GM12878 (cell line): ENCODE results near the gene PHC1. TPM values are rescaled to one million over a fixed set of nuclear protein-coding genes. Genes with fewer than 3 reads are reported as not detected.

ENCODE experiments used
- ATF7 ChIP-seq: fragments of 450-650 bp; IDR thresholded peaks from 2 replicates; pipeline ENCODE4 v1.6.1; 2016; ENCODE audit warnings: low read depth, mild to moderate bottlenecking
- RAD51 ChIP-seq: fragments of 450-650 bp; IDR thresholded peaks from 2 replicates; pipeline ENCODE4 v1.6.1; 2016; ENCODE audit warnings: moderate library complexity, mild to moderate bottlenecking, inconsistent platforms
- RB1 ChIP-seq: fragments of 450-650 bp; formaldehyde crosslinking; IDR thresholded peaks from 2 replicates; pipeline ENCODE4 v1.6.1; 2017; ENCODE audit warnings: mild to moderate bottlenecking, borderline replicate concordance
- SMAD5 ChIP-seq: IDR thresholded peaks from 2 replicates; pipeline ENCODE4 v1.6.1; 2016; ENCODE audit warnings: antibody characterized with exemption, low read depth
- YBX1 ChIP-seq: fragments of 450-650 bp; IDR thresholded peaks from 2 replicates; pipeline ENCODE4 v1.6.1; 2016; ENCODE audit warnings: antibody characterized with exemption
- polyA plus RNA-seq, 11 experiments: library from polyadenylated mRNA; depleted of rRNA in 4 of 11; unstranded in 6 of 11; stranded (reverse) in 5 of 11; fragments of >200 nt; fragmentation: Nextera tagmentation in 4 of 11; fragmentation: Illumina TruSeq in 1 of 11; extraction: Ambion mirVana in 4 of 11; extraction: Trizol in 1 of 11; gene quantifications; 1 replicate in 1 of 11; 2 replicates in 10 of 11; pipeline versions ENCODE4 v1.2.1 to v1.2.3, GENCODE V29; 2011 to 2016; ENCODE audit warnings: inconsistent platforms in 2 of 11, missing spikeins in 2 of 11, low read depth in 1 of 11
- total RNA-seq, 4 experiments: library from RNA; depleted of rRNA in 3 of 4; stranded (reverse); fragments of >200 nt in 3 of 4; fragmentation: Illumina TruSeq in 1 of 4; extraction: Trizol in 1 of 4; gene quantifications; 2 replicates each; pipeline versions ENCODE4 v1.2.1 to v1.2.3, GENCODE V29; 2013 to 2021
- TF ChIP-seq, protein P1 (sequence below): fragments of 450-650 bp; IDR thresholded peaks from 2 replicates; pipeline ENCODE4 v1.6.1; 2016; ENCODE audit warnings: mild to moderate bottlenecking, moderate library complexity, borderline replicate concordance
- TF ChIP-seq, protein P2 (sequence below): fragments of 450-650 bp; IDR thresholded peaks from 2 replicates; pipeline ENCODE4 v1.6.1; 2017; ENCODE audit warnings: borderline replicate concordance

Gene PHC1
- total and polyA plus RNA-seq, 10 of the 15 experiments (the other 5 are each of a cell fraction or from before 2014, with no cell fraction given) = 0.50 to 16.3 (median 2.1) TPM

DNA sequence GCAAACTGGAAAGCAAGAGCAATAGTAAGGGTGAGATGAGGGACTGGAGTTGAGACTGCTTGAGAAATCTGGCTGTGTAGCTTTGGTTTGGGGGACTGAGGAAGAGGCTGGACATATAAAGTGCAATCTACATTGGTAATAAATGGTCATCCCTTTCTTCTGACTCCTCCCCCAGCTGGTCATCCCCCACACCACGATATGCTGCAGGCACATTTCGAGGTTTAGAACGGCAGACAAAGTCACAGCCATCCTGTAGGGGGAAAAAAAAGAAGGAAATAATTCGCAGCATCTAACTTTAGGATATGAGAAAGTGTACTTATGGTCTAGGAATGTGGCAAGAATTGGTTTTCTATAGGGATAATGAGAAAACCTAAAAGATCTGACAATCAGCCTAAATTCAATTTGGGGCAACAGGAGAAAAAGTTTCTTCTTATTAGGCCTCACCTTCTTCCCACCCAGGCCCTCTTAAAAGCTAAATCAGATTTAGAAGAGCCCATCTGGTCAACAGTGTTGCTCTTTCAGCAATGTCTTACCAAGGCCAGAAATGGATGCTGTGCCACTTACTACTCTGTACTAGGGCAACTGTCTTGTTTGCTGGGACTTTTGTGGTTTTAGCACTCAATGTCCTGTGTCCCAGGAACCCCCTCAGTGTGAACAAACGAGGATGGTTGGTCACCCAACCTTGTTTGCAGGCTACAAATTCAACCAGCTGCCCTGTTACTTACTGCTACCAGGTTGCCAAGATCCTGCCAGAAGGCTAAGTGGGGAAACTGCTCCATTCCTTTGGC, 27.6 kb downstream of the PHC1 start (continued):
- TF ChIP-seq, protein P1, sequence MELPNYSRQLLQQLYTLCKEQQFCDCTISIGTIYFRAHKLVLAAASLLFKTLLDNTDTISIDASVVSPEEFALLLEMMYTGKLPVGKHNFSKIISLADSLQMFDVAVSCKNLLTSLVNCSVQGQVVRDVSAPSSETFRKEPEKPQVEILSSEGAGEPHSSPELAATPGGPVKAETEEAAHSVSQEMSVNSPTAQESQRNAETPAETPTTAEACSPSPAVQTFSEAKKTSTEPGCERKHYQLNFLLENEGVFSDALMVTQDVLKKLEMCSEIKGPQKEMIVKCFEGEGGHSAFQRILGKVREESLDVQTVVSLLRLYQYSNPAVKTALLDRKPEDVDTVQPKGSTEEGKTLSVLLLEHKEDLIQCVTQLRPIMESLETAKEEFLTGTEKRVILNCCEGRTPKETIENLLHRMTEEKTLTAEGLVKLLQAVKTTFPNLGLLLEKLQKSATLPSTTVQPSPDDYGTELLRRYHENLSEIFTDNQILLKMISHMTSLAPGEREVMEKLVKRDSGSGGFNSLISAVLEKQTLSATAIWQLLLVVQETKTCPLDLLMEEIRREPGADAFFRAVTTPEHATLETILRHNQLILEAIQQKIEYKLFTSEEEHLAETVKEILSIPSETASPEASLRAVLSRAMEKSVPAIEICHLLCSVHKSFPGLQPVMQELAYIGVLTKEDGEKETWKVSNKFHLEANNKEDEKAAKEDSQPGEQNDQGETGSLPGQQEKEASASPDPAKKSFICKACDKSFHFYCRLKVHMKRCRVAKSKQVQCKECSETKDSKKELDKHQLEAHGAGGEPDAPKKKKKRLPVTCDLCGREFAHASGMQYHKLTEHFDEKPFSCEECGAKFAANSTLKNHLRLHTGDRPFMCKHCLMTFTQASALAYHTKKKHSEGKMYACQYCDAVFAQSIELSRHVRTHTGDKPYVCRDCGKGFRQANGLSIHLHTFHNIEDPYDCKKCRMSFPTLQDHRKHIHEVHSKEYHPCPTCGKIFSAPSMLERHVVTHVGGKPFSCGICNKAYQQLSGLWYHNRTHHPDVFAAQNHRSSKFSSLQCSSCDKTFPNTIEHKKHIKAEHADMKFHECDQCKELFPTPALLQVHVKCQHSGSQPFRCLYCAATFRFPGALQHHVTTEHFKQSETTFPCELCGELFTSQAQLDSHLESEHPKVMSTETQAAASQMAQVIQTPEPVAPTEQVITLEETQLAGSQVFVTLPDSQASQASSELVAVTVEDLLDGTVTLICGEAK = no peak
- no peak for TF ChIP-seq RB1
- no peak for TF ChIP-seq SMAD5
- TF ChIP-seq YBX1 = no peak
- no peak for TF ChIP-seq RAD51
- TF ChIP-seq ATF7 = no peak
- TF ChIP-seq, protein P2, sequence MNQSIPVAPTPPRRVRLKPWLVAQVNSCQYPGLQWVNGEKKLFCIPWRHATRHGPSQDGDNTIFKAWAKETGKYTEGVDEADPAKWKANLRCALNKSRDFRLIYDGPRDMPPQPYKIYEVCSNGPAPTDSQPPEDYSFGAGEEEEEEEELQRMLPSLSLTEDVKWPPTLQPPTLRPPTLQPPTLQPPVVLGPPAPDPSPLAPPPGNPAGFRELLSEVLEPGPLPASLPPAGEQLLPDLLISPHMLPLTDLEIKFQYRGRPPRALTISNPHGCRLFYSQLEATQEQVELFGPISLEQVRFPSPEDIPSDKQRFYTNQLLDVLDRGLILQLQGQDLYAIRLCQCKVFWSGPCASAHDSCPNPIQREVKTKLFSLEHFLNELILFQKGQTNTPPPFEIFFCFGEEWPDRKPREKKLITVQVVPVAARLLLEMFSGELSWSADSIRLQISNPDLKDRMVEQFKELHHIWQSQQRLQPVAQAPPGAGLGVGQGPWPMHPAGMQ = no peak
- TF ChIP-seq, all 136 proteins: peak for 0
